GM12872 (cell line): ENCODE results near the gene TBC1D12.

Experiments used
- TF ChIP-seq, protein P1 (sequence below): IDR thresholded peaks from 3 replicates; pipeline ENCODE4 v1.5.1; 2011; ENCODE audit warnings: low read depth, mild to moderate bottlenecking, low read length, moderate library complexity; ENCODE audit not compliant: insufficient read depth

Gene TBC1D12

DNA sequence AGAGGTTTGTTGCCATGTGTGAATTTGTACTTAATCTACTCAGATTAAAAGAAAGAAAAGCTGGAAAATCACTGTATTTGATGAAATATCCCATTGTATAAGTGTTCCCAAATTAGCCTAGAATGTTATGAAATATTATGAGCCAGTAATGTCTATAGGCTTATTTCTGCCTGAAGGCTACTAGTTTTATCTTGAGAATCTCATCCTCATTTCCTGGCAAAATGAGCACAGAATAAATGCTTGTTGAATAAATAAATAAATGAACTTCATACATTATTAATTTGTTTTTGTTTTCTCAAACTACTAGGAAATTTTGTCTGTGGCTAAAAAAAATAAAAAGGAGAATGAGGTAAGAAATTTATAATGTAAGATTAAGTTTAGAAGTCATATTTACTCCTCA, 168.7 kb downstream of the TBC1D12 start:
- TF ChIP-seq, protein P1, sequence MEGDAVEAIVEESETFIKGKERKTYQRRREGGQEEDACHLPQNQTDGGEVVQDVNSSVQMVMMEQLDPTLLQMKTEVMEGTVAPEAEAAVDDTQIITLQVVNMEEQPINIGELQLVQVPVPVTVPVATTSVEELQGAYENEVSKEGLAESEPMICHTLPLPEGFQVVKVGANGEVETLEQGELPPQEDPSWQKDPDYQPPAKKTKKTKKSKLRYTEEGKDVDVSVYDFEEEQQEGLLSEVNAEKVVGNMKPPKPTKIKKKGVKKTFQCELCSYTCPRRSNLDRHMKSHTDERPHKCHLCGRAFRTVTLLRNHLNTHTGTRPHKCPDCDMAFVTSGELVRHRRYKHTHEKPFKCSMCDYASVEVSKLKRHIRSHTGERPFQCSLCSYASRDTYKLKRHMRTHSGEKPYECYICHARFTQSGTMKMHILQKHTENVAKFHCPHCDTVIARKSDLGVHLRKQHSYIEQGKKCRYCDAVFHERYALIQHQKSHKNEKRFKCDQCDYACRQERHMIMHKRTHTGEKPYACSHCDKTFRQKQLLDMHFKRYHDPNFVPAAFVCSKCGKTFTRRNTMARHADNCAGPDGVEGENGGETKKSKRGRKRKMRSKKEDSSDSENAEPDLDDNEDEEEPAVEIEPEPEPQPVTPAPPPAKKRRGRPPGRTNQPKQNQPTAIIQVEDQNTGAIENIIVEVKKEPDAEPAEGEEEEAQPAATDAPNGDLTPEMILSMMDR, result no peak

- TF ChIP-seq, protein P1, result no peak
Measured at GRCh38 chr10:94571528-94571927, 169.2 kb downstream of the TBC1D12 start.

GRCh38 chr10:94578790-94579189, 176.4 kb downstream of the TBC1D12 start:
- TF ChIP-seq, protein P1, result no peak

- TF ChIP-seq, protein P1, result no peak
Measured at GRCh38 chr10:94583124-94583523, 180.8 kb downstream of the TBC1D12 start.
